A549 (cell line): ENCODE measurements around the gene SMIM15. TPM values are rescaled to one million over a fixed set of nuclear protein-coding genes. Genes with fewer than 3 reads are reported as not detected.

Experiments
- ATAC-seq, 2 experiments: fragments of 200-7000 bp in 1 of 2; fragments of >200 bp in 1 of 2; cut with Nextera tagmentation in 1 of 2; cut with Tn5 transposase in 1 of 2; 3 replicates each; pipeline versions ENCODE4 v1.8.0 to v1.9.1; 2018 to 2020; ENCODE audit warnings: mild to moderate bottlenecking in 1 of 2, moderate library complexity in 1 of 2
- CTCF ChIA-PET: fragments of 300-600 bp; sonication (Branson Sonifier 250); formaldehyde crosslinking; extraction: SDS; loops from one replicate; lab custom pipeline; 2021; ENCODE audit warnings: antibody characterized with exemption, inconsistent platforms; lab: Yijun Ruan, JAX
- POLR2A ChIA-PET: fragments of 350-600 bp; formaldehyde crosslinking; extraction: SDS; loops from one replicate; lab custom pipeline; 2021; ENCODE audit warnings: antibody characterized with exemption, inconsistent platforms; lab: Yijun Ruan, JAX
- DNase-seq, 2 experiments: peaks; one replicate each; pipeline versions ENCODE4 v3.0.0 to v3.0.0-alpha.2; 2011 to 2016; ENCODE audit warnings: low read depth in 1 of 2, low spot score in 1 of 2
- FAIRE-seq: peaks from 2 replicates; lab custom pipeline; 2011; peaks lifted over from hg19 to GRCh38; lab: Jason Lieb, UNC
- H3K27ac ChIP-seq, 2 experiments: fragments of >200 bp; sonication (Bioruptor Twin); formaldehyde crosslinking; 3 replicates each; pipeline ENCODE4 v1.5.1; 2016 to 2017
- H3K4me1 ChIP-seq: fragments of >200 bp; sonication (Bioruptor Twin); formaldehyde crosslinking; 3 replicates; pipeline ENCODE4 v1.6.1; 2016
- H3K4me2 ChIP-seq: fragments of >200 bp; sonication (Bioruptor Twin); formaldehyde crosslinking; 3 replicates; pipeline ENCODE4 v1.6.1; 2016
- H3K4me3 ChIP-seq: fragments of >200 bp; sonication (Bioruptor Twin); formaldehyde crosslinking; 3 replicates; pipeline ENCODE4 v1.5.1; 2016
- H3K9me3 ChIP-seq: fragments of >200 bp; sonication (Bioruptor Twin); formaldehyde crosslinking; 3 replicates; pipeline ENCODE4 v1.6.1; 2016
- BCL3 ChIP-seq: fragments of >200 bp; sonication (Bioruptor Twin); formaldehyde crosslinking; IDR thresholded peaks from 3 replicates; pipeline ENCODE4 v1.6.1; 2016
- BHLHE40 ChIP-seq: IDR thresholded peaks from 2 replicates; pipeline ENCODE4 v1.6.1; 2012; ENCODE audit warnings: low read depth, low read length, inconsistent platforms
- CBX2 ChIP-seq: fragments of 200-600 bp; sonication (generic); IDR thresholded peaks from 2 replicates; pipeline ENCODE4 v1.6.1; 2016; ENCODE audit warnings: low read depth, mild to moderate bottlenecking, borderline replicate concordance
- CEBPB ChIP-seq, 2 experiments: fragments of >200 bp in 1 of 2; sonication (Bioruptor Twin) in 1 of 2; formaldehyde crosslinking in 1 of 2; IDR thresholded peaks; 2 replicates each; pipeline ENCODE4 v1.6.1; 2012 to 2016
- CHD4 ChIP-seq: fragments of 200-600 bp; sonication (generic); IDR thresholded peaks from 2 replicates; pipeline ENCODE4 v1.6.1; 2016; ENCODE audit warnings: antibody characterized with exemption, mild to moderate bottlenecking, borderline replicate concordance
- CTCF ChIP-seq: fragments of >200 bp; sonication (Bioruptor Twin); formaldehyde crosslinking; IDR thresholded peaks from 3 replicates; pipeline ENCODE4 v1.5.1; 2016
- EHMT2 ChIP-seq: fragments of 200-600 bp; sonication (generic); IDR thresholded peaks from 2 replicates; pipeline ENCODE4 v1.6.1; 2016; ENCODE audit warnings: antibody characterized with exemption, low read depth, mild to moderate bottlenecking, moderate library complexity
- EP300 ChIP-seq, 2 experiments: fragments of >200 bp; sonication (Bioruptor Twin); formaldehyde crosslinking; IDR thresholded peaks; 2 replicates in 1 of 2; 3 replicates in 1 of 2; pipeline ENCODE4 v1.6.1; 2016 to 2017
- ESRRA ChIP-seq: fragments of 150-350 bp; IDR thresholded peaks from 2 replicates; pipeline ENCODE4 v1.6.1; 2014; ENCODE audit warnings: mild to moderate bottlenecking, low read length, borderline replicate concordance
- FOXS1 ChIP-seq: fragments of 250-450 bp; sonication (Bioruptor Pico); IDR thresholded peaks from 2 replicates; pipeline ENCODE4 v1.5.0; 2020; ENCODE audit warnings: mild to moderate bottlenecking, moderate library complexity
- JUN ChIP-seq, 2 experiments: fragments of >200 bp; sonication (Bioruptor Twin); formaldehyde crosslinking; IDR thresholded peaks; 2 replicates in 1 of 2; 3 replicates in 1 of 2; pipeline ENCODE4 v1.6.1; 2016 to 2017
- MAFK ChIP-seq: fragments of 450-650 bp; IDR thresholded peaks from 2 replicates; pipeline ENCODE4 v1.6.1; 2014; ENCODE audit not compliant: partially characterized antibody
- MAZ ChIP-seq: fragments of 150-350 bp; IDR thresholded peaks from 2 replicates; pipeline ENCODE4 v1.6.1; 2014; ENCODE audit warnings: antibody characterized with exemption, low read depth, low read length, borderline replicate concordance
- MYC ChIP-seq: IDR thresholded peaks from 2 replicates; pipeline ENCODE4 v1.6.1; 2012; ENCODE audit warnings: mild to moderate bottlenecking, inconsistent platforms, low read length, improper control_type of control experiment, borderline replicate concordance
- NPAS2 ChIP-seq: fragments of 250-450 bp; sonication (Bioruptor Pico); IDR thresholded peaks from 2 replicates; pipeline ENCODE4 v1.8.0; 2022; ENCODE audit warnings: mild to moderate bottlenecking, moderate library complexity, borderline replicate concordance
- PBX3 ChIP-seq: IDR thresholded peaks from 2 replicates; pipeline ENCODE4 v1.6.1; 2012
- RAD21 ChIP-seq, 2 experiments: fragments of >200 bp in 1 of 2; sonication (Bioruptor Twin) in 1 of 2; formaldehyde crosslinking in 1 of 2; IDR thresholded peaks in 1 of 2; conservative IDR thresholded peaks in 1 of 2; 2 replicates in 1 of 2; 3 replicates in 1 of 2; pipeline ENCODE4 v1.6.1; 2012 to 2018; ENCODE audit warnings: inconsistent platforms in 1 of 2
- REST ChIP-seq: fragments of 200-600 bp; sonication (generic); IDR thresholded peaks from 2 replicates; pipeline ENCODE4 v1.6.1; 2016; ENCODE audit warnings: antibody characterized with exemption, mild to moderate bottlenecking, moderate library complexity
- RFX5 ChIP-seq: fragments of 450-650 bp; IDR thresholded peaks from 2 replicates; pipeline ENCODE4 v1.7.1; 2014; ENCODE audit warnings: antibody characterized with exemption, mild to moderate bottlenecking, moderate library complexity
- RNF2 ChIP-seq: fragments of 200-600 bp; sonication (generic); IDR thresholded peaks from 2 replicates; pipeline ENCODE4 v1.6.1; 2016; ENCODE audit warnings: low read depth, mild to moderate bottlenecking, antibody characterized with exemption, moderate library complexity, borderline replicate concordance
- SMC3 ChIP-seq: fragments of >200 bp; sonication (Bioruptor Twin); formaldehyde crosslinking; IDR thresholded peaks from 3 replicates; pipeline ENCODE4 v1.6.1; 2018; ENCODE audit warnings: inconsistent platforms
- TFCP2L1 ChIP-seq: fragments of 250-450 bp; sonication (Bioruptor Pico); IDR thresholded peaks from 2 replicates; pipeline ENCODE4 v1.5.0; 2021; ENCODE audit warnings: mild to moderate bottlenecking
- TP53 ChIP-seq: fragments of 250-450 bp; sonication (Bioruptor Pico); IDR thresholded peaks from 2 replicates; pipeline ENCODE4 v1.5.0; 2021; ENCODE audit warnings: mild to moderate bottlenecking, moderate library complexity
- USF2 ChIP-seq: fragments of 450-650 bp; IDR thresholded peaks from 2 replicates; pipeline ENCODE4 v1.6.1; 2014; ENCODE audit warnings: antibody characterized with exemption
- ZFP36 ChIP-seq: fragments of 450-650 bp; IDR thresholded peaks from 2 replicates; pipeline ENCODE4 v1.6.1; 2014; ENCODE audit warnings: borderline replicate concordance; ENCODE audit not compliant: partially characterized antibody
- ZSCAN20 ChIP-seq: fragments of 250-450 bp; sonication (Bioruptor Pico); IDR thresholded peaks from 2 replicates; pipeline ENCODE4 v1.8.0; 2022; ENCODE audit warnings: mild to moderate bottlenecking, moderate library complexity
- WGBS: methylation state at CpG from one replicate; pipeline ENCODE4 v1.1.6; 2017; ENCODE audit errors: missing lambda C conversion rate; 5-methylcytosine and 5-hydroxymethylcytosine counted together
- polyA plus RNA-seq, 4 experiments: library from polyadenylated mRNA; depleted of rRNA in 3 of 4; stranded (reverse); fragments of >200 nt; fragmentation: RNase III in 1 of 4; extraction: RNeasy Plus Mini Kit Qiagen cat#74134 plus additional on column Dnase treatment in 1 of 4; gene quantifications; 2 replicates in 3 of 4; 3 replicates in 1 of 4; pipeline ENCODE4 v1.2.3, GENCODE V29; 2011 to 2017

Gene SMIM15
- polyA plus RNA-seq, 2 of the 4 experiments (the other 2 are of a cell fraction): 58.0 to 131 TPM

GRCh38 chr5:61142391-61142790, 19.9 kb downstream of the SMIM15 start:
- Histone ChIP-seq H3K4me3 (no peak overlapping the region), H3K4me2 (no peak overlapping the region), H3K9me3 (no peaks in the 10 kb centered on the region), H3K27ac (no peak overlapping the region), H3K4me1 (no peaks in the 10 kb centered on the region)
- ChIA-PET POLR2A (no interaction called here), CTCF (no interaction called here)
- DNase-seq (no peak), FAIRE-seq (no peak), ATAC-seq (no peak)
- TF ChIP-seq ZFP36 (no peak), JUN (IDR thresholded peaks at IDR 0.05) (no peak), CBX2 (no peak), TP53 (CRISPR knock-in tag) (no peak), MAZ (no peak), CTCF (no peak), REST (no peak), PBX3 (no peak), TFCP2L1 (CRISPR knock-in tag) (no peak), SMC3 (no peak), NPAS2 (CRISPR knock-in tag) (no peak), CHD4 (no peak), BHLHE40 (no peak), CEBPB (IDR thresholded peaks at IDR 0.05) (no peak), ESRRA (no peak), ZSCAN20 (CRISPR knock-in tag) (no peak), FOXS1 (CRISPR knock-in tag) (no peak), RNF2 (no peak)
- WGBS: 90% methylated on average over 1 of the region's 1 CpG

- no peak overlapping the region for H3K4me3 ChIP-seq
- ChIA-PET CTCF (no interaction called here), POLR2A (no interaction called here)
- 80% methylated on average over 1 of the region's 1 CpG for WGBS
- no peak overlapping the region for H3K4me2 ChIP-seq
- no peaks in the 10 kb centered on the region for H3K4me1 ChIP-seq
- DNase-seq (no peak), ATAC-seq (no peak), FAIRE-seq (no peak)
- no peak overlapping the region for H3K27ac ChIP-seq
- H3K9me3 ChIP-seq: no peaks in the 10 kb centered on the region
- no peak for TF ChIP-seq BCL3
- TF ChIP-seq USF2: no peak
- no peak for TF ChIP-seq RFX5
- TF ChIP-seq MAFK: no peak
- no peak for TF ChIP-seq CHD4
- TF ChIP-seq RAD21 (conservative IDR thresholded peaks at IDR 0.05 in 1 of 2, IDR thresholded peaks at IDR 0.05 in 1 of 2): no peak
- no peak for TF ChIP-seq BHLHE40
- TF ChIP-seq FOXS1 (CRISPR knock-in tag): no peak
- no peak for TF ChIP-seq MYC
- TF ChIP-seq EHMT2: no peak
- TF ChIP-seq TP53 (CRISPR knock-in tag): no peak
- TF ChIP-seq EP300 (IDR thresholded peaks at IDR 0.05): no peak
These were observed 20.5 kb downstream of the SMIM15 start for GRCh38 chr5:61141801-61142200.
